Prostate gland (tissue), 2 donors: ENCODE results near the gene FHOD3. TPM values are rescaled to one million over a fixed set of nuclear protein-coding genes. Genes with fewer than 3 reads are reported as not detected.
A peak's percentile ranks its signal among the peaks of the same experiment; 100 is the strongest.

Experiments used
- DNase-seq: peaks from one replicate; pipeline ENCODE4 v3.0.0-alpha.2; 2019; ENCODE audit warnings: low spot score
- H3K27ac ChIP-seq, 2 donors: fragments of 200-600 bp; sonication (generic); 2 replicates each; pipeline ENCODE4 v1.5.1; 2017 to 2019
- H3K27me3 ChIP-seq: fragments of 200-600 bp; sonication (generic); replicated peaks from 2 replicates; pipeline ENCODE4 v1.5.1; 2019; ENCODE audit not compliant: insufficient read depth
- H3K36me3 ChIP-seq, 2 donors: fragments of 200-600 bp; sonication (generic); 1 replicate in 1 of 2; 2 replicates in 1 of 2; pipeline versions ENCODE4 v1.5.1 to v1.8.1; 2017 to 2019
- H3K4me1 ChIP-seq: fragments of 200-600 bp; sonication (generic); replicated peaks from 2 replicates; pipeline ENCODE4 v1.5.1; 2019
- H3K4me3 ChIP-seq, 2 donors: fragments of 200-600 bp; sonication (generic); 2 replicates each; pipeline ENCODE4 v1.5.1; 2017 to 2019
- H3K9me3 ChIP-seq: fragments of 200-600 bp; sonication (generic); 2 replicates; pipeline ENCODE4 v1.5.1; 2017
- POLR2A ChIP-seq: fragments of 450-650 bp; IDR thresholded peaks from one replicate; pipeline ENCODE4 v1.6.1; 2016; ENCODE audit warnings: antibody characterized with exemption, mild to moderate bottlenecking
- POLR2AphosphoS5 ChIP-seq: sonication (generic); formaldehyde crosslinking; IDR thresholded peaks from one replicate; pipeline ENCODE4 v1.6.1; 2017; ENCODE audit warnings: antibody characterized with exemption
- WGBS: methylation state at CpG from one replicate; pipeline ENCODE4 v1.1.5; 2018; 5-methylcytosine and 5-hydroxymethylcytosine counted together
- intact Hi-C: fragments of 100-400 bp; cut with DNase I; formaldehyde crosslinking; loops from one replicate; pipeline ENCODE4 v1.14.2; 2022
- total RNA-seq, 2 donors: library from RNA; depleted of rRNA; stranded (reverse); fragments of >200 nt; gene quantifications; one replicate each; pipeline ENCODE4 v1.1.0, GENCODE V29; 2016
- TF ChIP-seq, protein P1 (sequence below), 4 experiments: fragments of 200-600 bp in 2 of 4; fragments of 450-650 bp in 2 of 4; sonication (generic) in 2 of 4; IDR thresholded peaks; 1 replicate in 3 of 4; 2 replicates in 1 of 4; pipeline ENCODE4 v1.5.1; 2016 to 2019; ENCODE audit warnings: antibody characterized with exemption in 4 of 4, mild to moderate bottlenecking in 2 of 4, moderate library complexity in 2 of 4

Gene FHOD3
- total RNA-seq, 2 donors from 2014 or later, result 25.1 to 52.5 TPM

DNA sequence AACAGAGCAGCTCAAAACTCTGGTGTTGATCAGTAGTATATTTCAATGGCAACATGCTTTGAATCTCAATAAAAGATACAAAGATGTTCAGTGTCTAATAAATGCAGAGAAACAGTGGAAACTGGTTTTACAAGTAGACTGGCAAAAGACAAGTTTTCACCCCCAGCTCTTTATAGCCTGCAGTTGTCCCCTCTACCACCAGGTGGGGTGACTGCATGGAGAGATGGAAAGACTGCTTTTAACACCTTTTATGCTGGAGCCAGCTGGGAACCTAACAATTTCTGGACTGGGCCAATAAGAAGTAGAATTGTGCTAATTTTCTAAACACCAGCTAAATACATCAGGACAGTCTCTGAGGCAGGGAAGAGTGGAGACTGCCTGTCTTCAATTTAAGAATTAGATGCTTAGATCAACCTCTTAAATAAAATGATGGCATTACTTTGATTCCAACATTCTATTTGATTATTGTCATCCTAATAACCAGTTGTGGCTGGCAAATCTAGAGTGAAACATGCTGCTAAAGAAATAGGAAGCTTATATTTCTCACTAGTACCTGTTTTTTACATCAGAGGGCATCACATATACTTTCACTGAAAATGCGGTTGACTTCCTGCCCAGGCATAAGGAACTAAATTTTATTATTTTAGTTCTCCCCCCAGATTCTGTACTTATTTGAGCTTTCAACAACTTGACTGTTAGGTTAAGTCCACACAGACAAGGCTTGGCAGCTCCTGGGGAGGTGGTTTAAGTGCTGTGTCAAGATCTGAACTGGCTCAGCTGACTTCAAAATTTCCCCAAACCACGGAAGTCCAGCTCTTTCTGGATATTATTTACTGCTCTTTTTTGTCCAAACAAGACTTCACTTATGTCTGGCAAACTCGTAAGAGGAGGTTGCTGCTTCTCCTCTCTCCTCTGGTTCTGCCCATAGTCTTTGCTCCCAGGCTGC, 390.8 kb downstream of the FHOD3 start:
- no peaks in the 10 kb centered on the region for H3K27me3 ChIP-seq
- no peak overlapping the region for H3K27ac ChIP-seq
- TF ChIP-seq, protein P1, sequence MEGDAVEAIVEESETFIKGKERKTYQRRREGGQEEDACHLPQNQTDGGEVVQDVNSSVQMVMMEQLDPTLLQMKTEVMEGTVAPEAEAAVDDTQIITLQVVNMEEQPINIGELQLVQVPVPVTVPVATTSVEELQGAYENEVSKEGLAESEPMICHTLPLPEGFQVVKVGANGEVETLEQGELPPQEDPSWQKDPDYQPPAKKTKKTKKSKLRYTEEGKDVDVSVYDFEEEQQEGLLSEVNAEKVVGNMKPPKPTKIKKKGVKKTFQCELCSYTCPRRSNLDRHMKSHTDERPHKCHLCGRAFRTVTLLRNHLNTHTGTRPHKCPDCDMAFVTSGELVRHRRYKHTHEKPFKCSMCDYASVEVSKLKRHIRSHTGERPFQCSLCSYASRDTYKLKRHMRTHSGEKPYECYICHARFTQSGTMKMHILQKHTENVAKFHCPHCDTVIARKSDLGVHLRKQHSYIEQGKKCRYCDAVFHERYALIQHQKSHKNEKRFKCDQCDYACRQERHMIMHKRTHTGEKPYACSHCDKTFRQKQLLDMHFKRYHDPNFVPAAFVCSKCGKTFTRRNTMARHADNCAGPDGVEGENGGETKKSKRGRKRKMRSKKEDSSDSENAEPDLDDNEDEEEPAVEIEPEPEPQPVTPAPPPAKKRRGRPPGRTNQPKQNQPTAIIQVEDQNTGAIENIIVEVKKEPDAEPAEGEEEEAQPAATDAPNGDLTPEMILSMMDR (IDR thresholded peaks at IDR 0.05), result peak; percentile 59 to 93 (median 85)
- TF ChIP-seq POLR2AphosphoS5 (peak; percentile 52), POLR2A (no peak)
- no peaks in the 10 kb centered on the region for H3K4me1 ChIP-seq
- H3K36me3 ChIP-seq, result no peaks in the 10 kb centered on the region
- H3K4me3 ChIP-seq, result no peak overlapping the region
- no peaks in the 10 kb centered on the region for H3K9me3 ChIP-seq
- DNase-seq, result peak; percentile 81
- 42% methylated on average over 3 of the region's 3 CpGs for WGBS
- intact Hi-C loops, result loop anchor here (5.0 kb wide), 1 partner anchor 391 kb away; the partner anchor contains the start of gene FHOD3

DNA sequence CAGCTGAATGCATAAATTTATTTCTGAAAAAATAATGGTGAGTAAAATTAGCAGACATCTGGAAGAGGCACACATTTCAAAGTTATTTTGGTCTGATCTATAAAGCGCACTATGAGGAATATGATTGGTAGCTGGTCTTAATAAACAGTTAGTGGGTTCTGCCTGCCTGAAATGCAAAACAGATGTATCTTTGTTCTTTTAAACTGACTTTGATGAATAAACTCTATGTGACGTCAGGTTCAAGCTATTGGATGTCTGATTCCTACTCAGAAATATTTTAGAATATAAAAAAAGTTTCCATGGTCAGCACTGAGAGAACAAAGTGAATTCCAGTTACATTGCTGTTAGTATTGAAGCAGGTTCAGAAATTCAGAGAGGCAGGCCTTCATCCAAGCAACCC, 394.9 kb downstream of the FHOD3 start:
- H3K27me3 ChIP-seq, result no peaks in the 10 kb centered on the region
- intact Hi-C loops, result loop anchor here (5.0 kb wide), 1 partner anchor 110 kb away; no protein-coding TSS in a partner anchor
- no peak overlapping the region for H3K4me3 ChIP-seq
- no peak for DNase-seq
- no peaks in the 10 kb centered on the region for H3K36me3 ChIP-seq
- H3K9me3 ChIP-seq, result no peaks in the 10 kb centered on the region
- TF ChIP-seq POLR2AphosphoS5, result no peak
- TF ChIP-seq, protein P1 (IDR thresholded peaks at IDR 0.05), result no peak
- TF ChIP-seq POLR2A, result no peak
- H3K27ac ChIP-seq, result peak overlapping the region; percentile 67 to 74
- WGBS, result 68% methylated on average over 2 of the region's 2 CpGs
- H3K4me1 ChIP-seq, result no peaks in the 10 kb centered on the region

DNA sequence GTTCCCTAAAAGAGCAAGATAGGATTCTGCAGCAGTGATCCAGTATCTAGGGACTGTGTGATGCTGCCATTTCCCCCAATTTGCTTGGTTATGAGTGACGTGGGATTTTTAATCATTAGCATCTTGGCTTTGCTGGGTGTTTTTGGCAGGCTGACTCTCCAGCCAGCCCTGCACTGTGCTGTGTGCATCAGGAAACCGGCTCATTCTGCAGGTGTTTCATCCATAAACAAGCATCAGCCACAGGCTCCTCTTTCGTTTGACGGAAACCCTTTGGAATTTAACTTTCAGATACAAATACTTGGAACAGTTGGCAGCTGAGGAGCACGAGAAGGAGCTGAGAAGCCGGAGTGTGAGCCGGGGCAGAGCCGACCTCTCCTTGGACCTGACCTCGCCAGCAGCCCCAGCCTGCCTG, 395.4 kb downstream of the FHOD3 start:
- intact Hi-C loops, result loop anchor here (5.0 kb wide), 1 partner anchor 111 kb away; no protein-coding TSS in a partner anchor
- H3K9me3 ChIP-seq, result no peaks in the 10 kb centered on the region
- TF ChIP-seq POLR2AphosphoS5 (no peak), POLR2A (no peak)
- TF ChIP-seq, protein P1 (IDR thresholded peaks at IDR 0.05), result no peak
- no peaks in the 10 kb centered on the region for H3K27me3 ChIP-seq
- DNase-seq, result no peak
- peak overlapping the region; percentile 67 to 74 for H3K27ac ChIP-seq
- WGBS, result 41% methylated on average over 9 of the region's 9 CpGs
- H3K4me3 ChIP-seq, result peak overlapping the region; percentile 13 to 23
- H3K36me3 ChIP-seq, result no peaks in the 10 kb centered on the region
- H3K4me1 ChIP-seq, result no peaks in the 10 kb centered on the region

DNA sequence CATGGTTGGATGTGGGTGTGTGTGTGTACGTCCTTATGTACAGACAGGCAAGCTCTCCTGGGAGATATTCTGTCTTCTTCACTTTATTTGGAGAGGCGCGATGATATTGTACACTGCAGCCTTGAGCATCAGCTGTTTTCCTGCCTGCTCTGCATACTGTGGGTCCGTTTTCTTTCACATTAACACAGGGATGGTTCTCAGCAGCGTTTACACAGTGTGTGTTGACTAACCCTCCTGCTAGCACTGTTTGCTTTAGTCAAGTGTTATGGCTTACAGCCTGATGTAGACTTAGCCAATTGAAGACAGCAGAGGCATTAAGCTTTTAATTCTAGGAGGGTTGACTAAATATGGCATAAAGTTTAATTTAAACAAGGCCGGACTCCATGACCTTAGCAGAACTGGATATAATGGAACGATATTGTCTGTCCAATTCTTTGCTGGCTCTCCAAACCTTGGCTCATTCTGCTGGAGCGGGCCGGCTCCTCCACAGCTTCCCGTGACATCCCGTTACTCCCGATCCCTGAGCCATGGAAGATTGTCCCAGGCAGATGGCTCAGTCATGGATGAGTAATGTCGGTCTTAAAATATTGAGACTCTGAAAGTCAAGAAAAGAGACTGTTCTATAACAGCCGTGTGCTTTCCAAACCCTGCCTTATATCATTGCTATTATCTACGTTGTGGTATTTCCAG, 396.6 kb downstream of the FHOD3 start:
- no peaks in the 10 kb centered on the region for H3K27me3 ChIP-seq
- 42% methylated on average over 15 of the region's 15 CpGs for whole genome bisulfite sequencing
- no peaks in the 10 kb centered on the region for H3K36me3 ChIP-seq
- peak; percentile 32 for DNase-seq
- peak overlapping the region; percentile 67 to 74 for H3K27ac ChIP-seq
- peak overlapping the region; percentile 5 to 23 for H3K4me3 ChIP-seq
- TF ChIP-seq POLR2A (no peak), POLR2AphosphoS5 (peak; percentile 76)
- TF ChIP-seq, protein P1 (IDR thresholded peaks at IDR 0.05), result no peak
- intact Hi-C loops, result loop anchor here (5.0 kb wide), 1 partner anchor 112 kb away; no protein-coding TSS in a partner anchor
- H3K9me3 ChIP-seq, result no peaks in the 10 kb centered on the region
- no peaks in the 10 kb centered on the region for H3K4me1 ChIP-seq
